Uterus (tissue), 4 donors: ENCODE results near the gene MAN1B1. TPM values are rescaled to one million over a fixed set of nuclear protein-coding genes. Genes with fewer than 3 reads are reported as not detected.

Experiments
- DNase-seq, 2 donors: peaks; one replicate each; pipeline ENCODE4 v3.0.0-alpha.2; 2019 to 2020
- H3K27ac ChIP-seq, 2 donors: fragments of 200-600 bp; sonication (generic); 1 replicate in 1 of 2; 2 replicates in 1 of 2; pipeline ENCODE4 v1.5.1; 2016 to 2018
- H3K27me3 ChIP-seq, 2 donors: fragments of 200-600 bp; sonication (generic); one replicate each; pipeline ENCODE4 v1.5.1; 2018 to 2019; ENCODE audit warnings: control low read depth in 1 of 2
- H3K36me3 ChIP-seq, 2 donors: fragments of 200-600 bp; sonication (generic); one replicate each; pipeline ENCODE4 v1.5.1; 2019; ENCODE audit warnings: control low read depth in 1 of 2
- H3K4me1 ChIP-seq, 2 donors: fragments of 200-600 bp; sonication (generic); one replicate each; pipeline ENCODE4 v1.5.1; 2018 to 2019; ENCODE audit warnings: control low read depth in 1 of 2
- H3K4me3 ChIP-seq, 2 donors: fragments of 200-600 bp; sonication (generic); 1 replicate in 1 of 2; 2 replicates in 1 of 2; pipeline ENCODE4 v1.5.1; 2018 to 2019; ENCODE audit warnings: mild to moderate bottlenecking in 1 of 2
- H3K9me3 ChIP-seq, 2 donors: fragments of 200-600 bp; sonication (generic); one replicate each; pipeline ENCODE4 v1.5.1; 2019; ENCODE audit warnings: control low read depth in 1 of 2
- POLR2A ChIP-seq, 2 donors: fragments of 450-650 bp; IDR thresholded peaks; one replicate each; pipeline ENCODE4 v1.6.1; 2016; ENCODE audit warnings: antibody characterized with exemption in 2 of 2, mild to moderate bottlenecking in 1 of 2, moderate library complexity in 1 of 2
- intact Hi-C: fragments of 100-400 bp; cut with DNase I; formaldehyde crosslinking; loops from one replicate; pipeline ENCODE4 v1.15.1; 2023; ENCODE audit warnings: low total_unique reads
- total RNA-seq, 4 donors: library from RNA; depleted of rRNA in 3 of 4; stranded (reverse); fragments of >200 nt in 3 of 4; gene quantifications; one replicate each; pipeline versions ENCODE4 v1.1.0 to v1.2.4, GENCODE V29; 2014 to 2023
- TF ChIP-seq, protein P1 (sequence below), 4 experiments: fragments of 200-600 bp in 2 of 4; fragments of 450-650 bp in 2 of 4; sonication (generic) in 2 of 4; IDR thresholded peaks; one replicate each; pipeline ENCODE4 v1.5.1; 2016 to 2019; ENCODE audit warnings: antibody characterized with exemption in 4 of 4, mild to moderate bottlenecking in 2 of 4, moderate library complexity in 1 of 4
- donor health status: DM: yes; HTN: yes; CAD: no.

MAN1B1 gene
- total RNA-seq, 4 donors from 2014 or later, result 32.9 to 65.0 (median 47.5) TPM

- TF ChIP-seq POLR2A (IDR thresholded peaks at IDR 0.05), result no peak
- TF ChIP-seq, protein P1, sequence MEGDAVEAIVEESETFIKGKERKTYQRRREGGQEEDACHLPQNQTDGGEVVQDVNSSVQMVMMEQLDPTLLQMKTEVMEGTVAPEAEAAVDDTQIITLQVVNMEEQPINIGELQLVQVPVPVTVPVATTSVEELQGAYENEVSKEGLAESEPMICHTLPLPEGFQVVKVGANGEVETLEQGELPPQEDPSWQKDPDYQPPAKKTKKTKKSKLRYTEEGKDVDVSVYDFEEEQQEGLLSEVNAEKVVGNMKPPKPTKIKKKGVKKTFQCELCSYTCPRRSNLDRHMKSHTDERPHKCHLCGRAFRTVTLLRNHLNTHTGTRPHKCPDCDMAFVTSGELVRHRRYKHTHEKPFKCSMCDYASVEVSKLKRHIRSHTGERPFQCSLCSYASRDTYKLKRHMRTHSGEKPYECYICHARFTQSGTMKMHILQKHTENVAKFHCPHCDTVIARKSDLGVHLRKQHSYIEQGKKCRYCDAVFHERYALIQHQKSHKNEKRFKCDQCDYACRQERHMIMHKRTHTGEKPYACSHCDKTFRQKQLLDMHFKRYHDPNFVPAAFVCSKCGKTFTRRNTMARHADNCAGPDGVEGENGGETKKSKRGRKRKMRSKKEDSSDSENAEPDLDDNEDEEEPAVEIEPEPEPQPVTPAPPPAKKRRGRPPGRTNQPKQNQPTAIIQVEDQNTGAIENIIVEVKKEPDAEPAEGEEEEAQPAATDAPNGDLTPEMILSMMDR (IDR thresholded peaks at IDR 0.05), result no peak
- peaks cover 0 to 5% of the 10 kb centered on the region in 2 donors for H3K4me1 ChIP-seq
- H3K27ac ChIP-seq, result no peak overlapping the region
- no peaks in the 10 kb centered on the region for H3K27me3 ChIP-seq
- H3K4me3 ChIP-seq, result no peak overlapping the region
- intact Hi-C loops, result no loop called here
- H3K9me3 ChIP-seq, result no peaks in the 10 kb centered on the region
- peak in 1 of 2 donors; percentile 16 for DNase-seq
- H3K36me3 ChIP-seq, result no peaks in the 10 kb centered on the region
Observed at GRCh38 chr9:137084526-137084925, 2.3 kb upstream of the MAN1B1 start.

DNA sequence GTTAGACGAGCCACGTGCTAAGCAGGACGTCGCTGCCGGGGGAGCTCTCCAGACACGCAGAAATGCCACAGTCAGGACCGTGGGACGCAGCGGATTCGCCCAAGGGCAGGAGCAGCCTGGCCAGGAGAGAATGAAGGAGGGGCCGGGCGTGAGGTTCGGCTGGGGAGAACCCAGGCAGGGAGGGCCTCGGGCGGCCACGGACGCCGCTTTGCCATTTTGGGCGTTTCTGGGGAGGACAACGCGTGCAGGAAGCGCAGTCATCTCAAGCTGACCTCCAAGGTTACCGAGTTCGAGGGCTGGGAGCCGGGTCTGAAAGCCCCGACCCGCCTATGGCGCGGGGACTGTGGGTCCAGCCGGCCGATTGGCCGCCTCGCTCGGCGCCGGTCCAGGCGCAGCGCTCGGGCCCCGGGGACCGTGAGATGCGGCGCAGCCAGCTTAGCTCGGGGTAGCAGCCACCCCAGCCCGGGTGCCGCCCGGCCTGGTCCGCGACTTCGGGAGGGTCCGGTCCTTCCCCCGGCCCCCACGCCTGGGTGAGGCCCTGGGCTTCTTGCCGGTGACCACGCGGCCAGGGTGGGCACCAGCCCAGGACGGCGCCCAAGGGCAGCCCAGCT lies 760 bp upstream of the MAN1B1 start:
- Histone ChIP-seq H3K9me3 (no peaks in the 10 kb centered on the region), H3K27ac (peak overlapping the region; percentile 64 to 82), H3K4me3 (peak overlapping the region; percentile 35 to 67), H3K36me3 (no peaks in the 10 kb centered on the region), H3K27me3 (no peaks in the 10 kb centered on the region), H3K4me1 (peaks cover 0 to 5% of the 10 kb centered on the region in 2 donors)
- TF ChIP-seq POLR2A (IDR thresholded peaks at IDR 0.05), result no peak
- TF ChIP-seq, protein P1 (IDR thresholded peaks at IDR 0.05), result no peak
- intact Hi-C loops, result no loop called here
- no peak for DNase-seq

GRCh38 chr9:137087409-137087925 lies 682 bp downstream of the MAN1B1 start:
- H3K4me1 ChIP-seq, result peaks cover 0 to 5% of the 10 kb centered on the region in 2 donors
- intact Hi-C loops, result no loop called here

GRCh38 chr9:137088121-137088520 lies 1.3 kb downstream of the MAN1B1 start:
- no peak for TF ChIP-seq POLR2A (IDR thresholded peaks at IDR 0.05)
- TF ChIP-seq, protein P1 (IDR thresholded peaks at IDR 0.05), result no peak
- no peak overlapping the region for H3K27ac ChIP-seq

More at GRCh38 chr9:137087409-137087925, 682 bp downstream of the MAN1B1 start:
- no peaks in the 10 kb centered on the region for H3K9me3 ChIP-seq
- peak overlapping the region; percentile 74 to 82 for H3K27ac ChIP-seq
- no peaks in the 10 kb centered on the region for H3K27me3 ChIP-seq
- DNase-seq, result no peak
- no peaks in the 10 kb centered on the region for H3K36me3 ChIP-seq
- H3K4me3 ChIP-seq, result peak overlapping the region; percentile 35 to 67
- TF ChIP-seq, protein P1 (IDR thresholded peaks at IDR 0.05), result no peak
- no peak for TF ChIP-seq POLR2A (IDR thresholded peaks at IDR 0.05)

GRCh38 chr9:137089232-137089947 lies 2.6 kb downstream of the MAN1B1 start:
- H3K36me3 ChIP-seq, result no peaks in the 10 kb centered on the region
- H3K4me3 ChIP-seq, result no peak overlapping the region
- peaks cover 0 to 5% of the 10 kb centered on the region in 2 donors for H3K4me1 ChIP-seq
- intact Hi-C loops, result no loop called here
- no peaks in the 10 kb centered on the region for H3K27me3 ChIP-seq
- H3K9me3 ChIP-seq, result no peaks in the 10 kb centered on the region
- no peak overlapping the region for H3K27ac ChIP-seq
- DNase-seq, result no peak
- TF ChIP-seq POLR2A (IDR thresholded peaks at IDR 0.05), result no peak
- TF ChIP-seq, protein P1 (IDR thresholded peaks at IDR 0.05), result no peak

More at GRCh38 chr9:137088121-137088520, 1.3 kb downstream of the MAN1B1 start:
- no peaks in the 10 kb centered on the region for H3K36me3 ChIP-seq
- DNase-seq, result no peak
- no peaks in the 10 kb centered on the region for H3K27me3 ChIP-seq
- no peak overlapping the region for H3K4me3 ChIP-seq
- intact Hi-C loops, result no loop called here
- H3K4me1 ChIP-seq, result peaks cover 0 to 5% of the 10 kb centered on the region in 2 donors
- no peaks in the 10 kb centered on the region for H3K9me3 ChIP-seq
